IPS-18c (cell line): ENCODE measurements around the gene SNAPIN.

ENCODE experiments used
- H3K4me3 ChIP-seq: 2 replicates; pipeline ENCODE4 v1.7.0; 2013; ENCODE audit warnings: low read depth, mild to moderate bottlenecking, low read length, moderate library complexity; ENCODE audit not compliant: insufficient read depth
- H3K9me3 ChIP-seq: one replicate; pipeline ENCODE4 v1.6.1; 2013; ENCODE audit warnings: mild to moderate bottlenecking, low read length, moderate library complexity; ENCODE audit not compliant: control insufficient read depth, insufficient read depth

The SNAPIN gene

DNA sequence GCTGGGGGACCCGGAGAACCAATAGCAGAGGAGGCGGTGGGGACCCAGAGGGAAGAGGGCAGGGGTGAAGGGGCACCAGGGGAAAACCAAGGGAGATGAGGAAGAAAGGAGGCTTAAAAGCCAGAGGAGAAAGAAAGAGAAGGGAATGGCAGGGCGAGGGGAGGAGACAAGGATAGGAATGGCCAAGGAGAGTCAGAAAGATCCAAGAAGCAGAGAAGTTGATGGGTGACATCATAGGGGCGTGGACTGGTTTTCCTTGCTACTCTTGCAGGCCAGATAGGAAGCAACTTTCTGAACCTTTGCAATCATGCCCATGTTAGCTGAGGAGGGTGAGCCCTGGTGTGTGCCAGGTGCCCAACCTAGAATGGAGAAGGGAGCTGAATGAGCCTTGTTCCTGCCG is 25.4 kb downstream of the SNAPIN start:
- Histone ChIP-seq H3K4me3 (no peak overlapping the region), H3K9me3 (peaks cover 2% of the 10 kb centered on the region)

DNA sequence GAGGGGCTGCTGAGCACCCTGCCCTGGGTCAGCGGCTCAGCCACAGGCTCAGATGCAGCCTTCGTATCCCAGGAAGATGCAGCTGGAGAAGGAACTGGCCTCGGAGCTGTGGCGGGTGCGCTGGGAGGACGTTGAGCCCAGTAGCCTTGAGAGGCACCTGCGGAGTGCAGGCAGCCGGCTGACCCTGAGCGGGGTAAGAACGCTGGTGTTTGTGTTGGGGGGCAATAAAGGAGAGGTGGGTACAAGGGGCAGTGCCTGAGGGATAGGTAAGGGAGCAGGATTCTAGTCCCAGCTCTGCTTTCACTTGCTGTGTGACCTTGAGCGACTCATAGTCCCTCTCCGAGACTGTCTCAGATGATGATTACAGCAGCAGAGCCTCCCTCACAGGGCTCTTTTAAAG is 26.4 kb downstream of the SNAPIN start:
- peaks cover 2% of the 10 kb centered on the region for H3K9me3 ChIP-seq
- no peak overlapping the region for H3K4me3 ChIP-seq

DNA sequence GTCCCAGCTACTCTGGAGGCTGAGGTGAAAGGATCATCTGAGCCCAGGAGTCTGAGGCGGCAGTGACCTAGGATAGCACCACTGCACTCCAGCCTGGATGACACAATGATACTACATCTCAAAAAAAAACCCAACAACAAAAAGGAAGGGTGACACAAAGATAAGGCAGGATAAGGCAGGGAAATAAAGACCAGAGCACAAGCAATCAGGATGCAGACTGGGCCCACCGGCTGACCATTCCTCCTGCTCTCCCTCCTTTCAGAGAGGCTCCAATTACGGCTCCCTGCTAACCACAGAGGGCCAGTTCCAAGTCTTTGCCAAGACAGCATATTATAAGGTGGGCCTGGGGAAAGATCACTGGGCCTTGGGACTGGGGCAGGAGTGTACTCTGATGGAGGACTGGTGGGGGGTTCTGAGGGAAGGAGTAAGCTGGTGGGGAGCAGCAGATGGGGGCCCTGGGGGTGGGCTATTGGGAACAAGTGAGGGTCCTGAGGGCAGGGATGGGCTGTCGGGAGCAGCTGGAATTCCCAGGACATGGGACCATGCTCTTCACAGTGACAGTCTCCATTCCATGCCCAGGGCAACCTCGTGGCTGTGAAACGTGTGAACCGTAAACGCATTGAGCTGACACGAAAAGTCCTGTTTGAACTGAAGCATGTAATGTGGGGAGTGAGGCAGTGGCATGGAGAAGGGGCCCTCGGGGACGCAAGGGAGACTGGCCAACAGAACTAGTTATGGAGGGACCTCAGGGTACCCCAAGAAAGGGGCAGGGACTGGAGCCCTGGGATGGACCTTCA is 27.2 kb downstream of the SNAPIN start:
- peaks cover 2% of the 10 kb centered on the region for H3K9me3 ChIP-seq
- no peak overlapping the region for H3K4me3 ChIP-seq

DNA sequence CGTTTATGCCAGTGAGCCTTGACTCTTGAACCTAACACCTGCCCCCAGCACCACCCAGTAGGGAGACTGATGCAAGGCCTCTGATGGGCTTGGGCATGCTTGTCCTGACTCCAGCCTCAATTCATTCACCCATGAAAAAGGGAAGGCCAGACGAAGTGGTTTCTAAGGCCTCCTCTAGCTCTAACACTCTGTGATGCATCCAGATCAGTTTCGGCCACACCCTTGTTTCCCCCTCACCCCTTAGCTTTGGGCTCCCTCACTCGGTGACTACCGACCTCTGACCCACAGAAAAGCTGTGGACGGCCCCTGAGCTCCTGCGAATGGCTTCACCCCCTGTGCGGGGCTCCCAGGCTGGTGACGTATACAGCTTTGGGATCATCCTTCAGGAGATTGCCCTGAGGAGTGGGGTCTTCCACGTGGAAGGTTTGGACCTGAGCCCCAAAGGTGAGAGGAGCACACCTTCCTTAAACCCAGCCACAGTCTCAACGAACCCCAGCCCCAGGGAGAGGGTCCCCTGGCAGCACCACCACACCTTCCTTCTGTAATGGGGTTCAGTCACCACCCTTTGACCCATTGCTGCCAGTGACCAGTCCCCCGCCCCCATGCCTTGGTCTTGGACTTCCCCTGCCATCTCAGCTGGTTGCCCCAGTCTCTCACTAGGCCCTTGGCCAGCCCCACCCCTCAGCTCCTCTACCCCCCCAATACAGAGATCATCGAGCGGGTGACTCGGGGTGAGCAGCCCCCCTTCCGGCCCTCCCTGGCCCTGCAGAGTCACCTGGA is 29.0 kb downstream of the SNAPIN start:
- peaks cover 2% of the 10 kb centered on the region for H3K9me3 ChIP-seq
- H3K4me3 ChIP-seq = no peak overlapping the region

DNA sequence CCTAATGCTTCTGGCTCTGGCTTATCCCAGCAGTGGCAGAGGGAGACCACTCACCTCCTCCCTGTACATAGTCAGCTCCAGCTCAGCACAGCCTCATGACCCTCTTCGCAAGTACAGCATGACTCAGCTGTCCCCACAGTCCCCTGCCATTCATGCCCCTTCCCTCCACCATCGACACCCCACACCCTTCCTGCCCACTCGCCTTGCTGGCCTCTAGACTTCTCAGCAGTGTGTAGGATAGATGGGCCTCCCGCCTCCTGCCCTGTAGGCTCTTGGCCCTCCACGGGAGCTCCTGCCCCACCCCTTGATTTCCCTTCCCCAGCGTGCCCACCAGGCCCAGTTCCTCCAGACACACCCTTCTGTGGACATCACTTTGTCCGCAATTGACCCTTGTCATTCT is 29.8 kb downstream of the SNAPIN start:
- H3K4me3 ChIP-seq = no peak overlapping the region

DNA sequence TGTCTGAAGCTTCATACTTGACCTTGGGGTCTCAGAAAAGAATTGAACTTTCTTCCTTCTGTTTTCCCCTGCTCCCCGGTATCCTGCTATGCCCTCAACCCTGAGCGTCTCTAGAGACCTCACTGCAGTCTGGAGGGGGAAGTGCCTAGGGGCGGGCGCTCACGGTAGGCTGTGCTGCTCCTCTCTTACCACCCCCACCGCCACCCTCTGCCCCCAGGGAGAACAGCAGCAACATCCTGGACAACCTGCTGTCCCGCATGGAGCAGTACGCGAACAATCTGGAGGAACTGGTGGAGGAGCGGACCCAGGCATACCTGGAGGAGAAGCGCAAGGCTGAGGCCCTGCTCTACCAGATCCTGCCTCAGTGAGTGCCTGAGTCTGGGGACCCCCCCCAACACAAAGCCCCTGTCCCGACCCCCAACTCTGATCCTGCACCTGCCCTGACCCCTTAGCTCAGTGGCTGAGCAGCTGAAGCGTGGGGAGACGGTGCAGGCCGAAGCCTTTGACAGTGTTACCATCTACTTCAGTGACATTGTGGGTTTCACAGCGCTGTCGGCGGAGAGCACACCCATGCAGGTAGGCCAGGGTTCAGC is 30.3 kb downstream of the SNAPIN start:
- H3K9me3 ChIP-seq = peaks cover 2% of the 10 kb centered on the region
- H3K4me3 ChIP-seq = no peak overlapping the region

More for the DNA sequence above, 29.8 kb downstream of the SNAPIN start:
- H3K9me3 ChIP-seq = peaks cover 2% of the 10 kb centered on the region

DNA sequence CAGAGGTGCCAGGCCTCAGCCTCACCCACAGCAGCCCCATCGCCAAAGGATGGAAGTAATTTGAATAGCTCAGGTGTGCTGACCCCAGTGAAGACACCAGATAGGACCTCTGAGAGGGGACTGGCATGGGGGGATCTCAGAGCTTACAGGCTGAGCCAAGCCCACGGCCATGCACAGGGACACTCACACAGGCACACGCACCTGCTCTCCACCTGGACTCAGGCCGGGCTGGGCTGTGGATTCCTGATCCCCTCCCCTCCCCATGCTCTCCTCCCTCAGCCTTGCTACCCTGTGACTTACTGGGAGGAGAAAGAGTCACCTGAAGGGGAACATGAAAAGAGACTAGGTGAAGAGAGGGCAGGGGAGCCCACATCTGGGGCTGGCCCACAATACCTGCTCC is 35.0 kb downstream of the SNAPIN start:
- H3K9me3 ChIP-seq = no peaks in the 10 kb centered on the region
- H3K4me3 ChIP-seq = no peak overlapping the region

DNA sequence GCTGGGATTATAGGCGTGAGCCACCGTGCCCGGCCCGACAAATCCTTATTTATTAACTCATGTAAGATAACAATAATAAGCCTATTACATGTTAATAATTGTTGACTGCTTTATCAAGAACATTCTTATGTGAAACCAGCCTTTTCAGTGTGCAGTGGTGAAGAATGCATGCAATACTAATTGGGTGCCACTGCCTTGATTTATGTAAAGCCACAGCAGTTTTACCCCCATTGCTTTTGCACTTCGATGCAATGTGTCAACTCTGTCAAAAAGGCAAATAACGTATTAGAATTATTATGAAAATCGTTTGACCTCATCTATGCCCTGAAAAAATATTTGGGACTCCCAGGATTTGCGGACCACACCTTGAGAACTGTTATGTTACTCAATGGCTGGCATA is 38.2 kb downstream of the SNAPIN start:
- Histone ChIP-seq H3K4me3 (no peak overlapping the region), H3K9me3 (no peaks in the 10 kb centered on the region)

DNA sequence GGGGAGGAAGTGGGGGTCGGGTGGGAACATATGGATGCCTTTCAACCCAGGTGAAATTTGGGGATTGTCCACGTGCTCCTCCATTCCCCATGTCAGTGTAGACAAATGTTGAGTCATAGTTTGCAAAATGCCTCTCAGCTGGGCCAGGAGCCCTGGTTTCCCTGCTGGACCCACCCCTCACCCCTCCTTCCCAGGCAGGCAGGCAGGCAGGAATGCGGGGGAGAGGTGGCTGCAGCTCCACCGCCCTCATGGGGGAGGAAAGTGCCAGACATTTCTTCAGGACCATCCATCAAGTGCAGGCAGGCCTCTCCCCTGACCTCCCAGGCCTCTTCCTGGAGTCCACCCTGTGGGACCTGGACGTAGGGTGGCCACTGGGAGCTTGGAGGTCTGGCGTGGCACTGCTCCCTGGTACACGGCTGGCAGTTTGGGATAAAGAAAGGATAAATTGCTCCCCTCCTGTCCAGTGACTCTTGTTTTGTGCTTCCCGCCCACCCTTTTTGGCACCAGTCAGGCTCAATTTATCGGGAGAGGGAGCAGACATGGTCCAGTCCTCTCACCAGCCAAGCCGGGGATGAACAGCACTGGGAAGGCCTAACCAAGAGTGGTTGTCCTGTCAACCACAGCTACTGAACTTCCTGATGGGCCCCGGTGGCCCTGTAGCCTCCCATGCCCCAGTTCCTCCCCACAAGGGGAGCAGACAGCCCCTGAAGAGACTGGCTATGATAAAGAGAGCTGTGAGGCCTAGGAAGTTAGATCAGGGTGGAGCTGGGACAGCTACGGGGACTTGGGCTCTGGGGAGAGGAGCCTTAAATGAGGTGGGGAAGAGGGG is 38.9 kb downstream of the SNAPIN start:
- Histone ChIP-seq H3K4me3 (peak overlapping the region; percentile 34), H3K9me3 (no peaks in the 10 kb centered on the region)

DNA sequence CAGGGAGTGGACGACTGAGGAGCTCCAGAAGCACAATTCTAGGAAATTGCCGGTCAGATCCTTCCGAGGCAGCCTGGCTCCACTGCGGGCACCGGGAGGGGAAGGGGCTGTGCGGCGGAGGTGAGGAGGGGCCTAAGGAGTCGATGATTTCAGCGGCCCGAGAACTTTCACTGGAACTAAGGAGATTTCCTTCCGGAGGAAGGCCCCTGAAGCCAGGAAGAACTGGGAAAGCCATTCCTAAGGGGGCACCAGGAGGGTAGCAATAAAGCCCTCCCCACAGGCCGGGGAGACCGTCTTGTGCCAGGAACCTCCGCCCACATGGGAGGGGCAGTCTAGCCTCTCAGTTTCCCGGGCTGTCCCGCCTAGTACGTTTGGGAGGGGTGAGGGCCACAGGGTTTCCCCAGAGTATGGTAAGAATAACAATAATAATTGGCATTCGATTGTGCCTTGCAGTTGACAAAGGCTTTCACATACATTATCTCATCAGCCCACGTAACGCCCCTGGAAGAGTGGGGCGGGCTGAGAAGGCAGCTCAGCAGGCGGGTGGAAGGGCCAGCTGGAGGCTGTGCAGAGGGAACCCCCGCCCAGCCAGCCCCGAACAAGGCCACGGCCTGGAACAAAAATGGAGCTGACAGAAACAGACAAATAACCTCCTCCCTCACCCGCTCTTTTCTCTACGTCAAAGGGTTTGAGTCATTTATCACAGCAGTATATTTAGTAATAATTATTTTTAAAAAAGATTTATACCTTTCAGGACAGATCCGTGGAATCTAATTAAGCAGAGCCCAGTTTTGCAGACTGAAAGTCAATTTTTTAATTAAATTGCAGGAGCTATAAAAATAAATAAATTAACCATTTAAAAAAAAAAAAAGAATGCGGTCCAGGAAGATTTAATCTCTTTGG is 39.8 kb downstream of the SNAPIN start:
- H3K4me3 ChIP-seq = peak overlapping the region; percentile 34
- no peaks in the 10 kb centered on the region for H3K9me3 ChIP-seq

DNA sequence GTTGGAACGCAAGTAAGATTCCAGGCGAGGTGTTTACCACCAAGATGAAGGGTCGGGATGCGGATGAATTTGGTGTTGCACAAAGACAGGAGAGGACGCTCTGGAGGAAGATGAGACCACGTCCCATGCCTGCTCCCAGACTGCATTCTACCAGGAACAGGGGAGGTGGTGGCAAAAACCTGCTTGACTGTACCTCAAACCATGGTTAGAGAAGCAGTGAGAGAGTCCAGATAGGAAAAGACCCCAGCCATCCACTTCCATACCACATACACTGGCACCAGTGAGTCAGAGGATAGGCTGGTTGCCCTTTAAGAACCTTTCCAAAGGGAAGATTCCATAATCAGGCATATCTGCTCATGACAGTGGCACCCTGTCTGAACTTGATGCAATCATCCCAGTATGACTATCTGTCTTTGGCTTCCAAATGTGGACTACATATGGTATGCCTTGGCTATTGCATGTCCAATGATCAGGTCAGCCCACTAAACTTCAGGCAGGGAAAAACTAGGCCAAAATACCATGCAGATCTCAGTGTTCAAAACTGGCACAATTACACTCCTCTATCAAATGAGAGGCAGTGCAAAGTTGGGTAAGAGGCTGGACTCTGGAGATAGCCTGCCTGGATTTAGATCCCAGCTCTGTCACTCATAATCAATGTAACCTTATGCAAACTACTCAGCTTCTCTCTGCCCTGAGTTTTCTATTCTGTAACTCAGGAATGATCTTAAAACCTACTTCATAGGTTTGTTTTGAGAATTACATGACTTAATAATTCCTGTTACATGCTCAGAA is 40.6 kb downstream of the SNAPIN start:
- H3K4me3 ChIP-seq = no peak overlapping the region; the same call in 1 of the 2 replicates
- H3K9me3 ChIP-seq = no peaks in the 10 kb centered on the region

DNA sequence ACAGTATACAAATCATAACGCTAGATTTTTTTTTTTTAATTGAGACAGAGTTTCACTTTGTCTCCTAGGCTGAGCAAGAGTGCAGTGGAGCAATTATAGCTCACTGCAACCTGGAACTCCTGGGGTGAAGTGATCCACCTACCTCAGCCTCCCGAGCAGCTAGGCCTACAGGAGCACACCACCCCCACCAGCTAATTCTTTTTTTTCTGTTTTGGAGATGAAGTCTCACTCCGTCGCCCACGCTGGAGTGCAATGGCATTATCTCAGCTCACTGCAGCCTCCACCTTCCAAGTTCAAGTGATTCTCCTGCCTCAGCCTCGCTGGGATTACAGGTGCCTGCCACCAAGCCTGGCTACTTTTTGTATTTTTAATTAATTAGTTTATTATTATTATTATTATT is 41.3 kb downstream of the SNAPIN start:
- Histone ChIP-seq H3K4me3 (no peak overlapping the region), H3K9me3 (no peaks in the 10 kb centered on the region)

DNA sequence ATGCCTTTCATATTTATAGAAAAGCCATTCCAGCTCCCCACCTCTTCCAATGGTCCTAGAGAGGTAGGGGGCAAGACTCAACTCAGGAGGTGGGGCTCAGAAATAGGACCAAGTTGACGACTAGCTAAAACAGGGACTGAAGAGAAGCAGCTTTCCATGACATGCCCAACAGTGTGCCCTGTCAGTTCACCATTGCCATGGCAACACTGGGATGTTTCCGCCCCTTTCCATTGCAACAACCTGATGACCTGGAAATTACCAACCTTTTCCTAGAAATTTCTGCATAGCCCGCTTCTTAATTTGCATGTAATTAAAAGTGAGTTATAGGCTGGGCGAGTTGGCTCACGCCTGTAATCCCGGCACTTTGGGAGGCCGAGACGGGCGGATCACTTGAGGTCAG is 47.0 kb downstream of the SNAPIN start:
- no peaks in the 10 kb centered on the region for H3K9me3 ChIP-seq
- H3K4me3 ChIP-seq = no peak overlapping the region

DNA sequence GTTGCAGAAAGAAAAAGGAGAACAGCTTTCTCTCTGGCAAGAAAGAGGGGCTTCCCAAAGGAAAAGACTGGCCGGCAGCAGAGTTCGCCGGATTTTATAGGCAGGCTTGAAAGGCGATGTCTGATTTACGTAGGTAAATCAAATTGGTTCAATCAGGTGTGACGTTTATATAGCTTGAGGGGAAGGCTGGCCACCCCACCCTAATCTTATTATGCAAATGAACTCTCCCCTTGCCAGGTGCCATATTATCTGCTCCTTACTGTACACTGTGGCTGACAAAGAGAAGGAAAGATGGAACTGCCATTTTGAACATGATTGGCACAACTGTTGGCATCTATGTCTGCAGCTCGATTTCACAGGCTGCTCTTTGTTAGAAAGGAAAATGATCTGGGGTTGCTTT is 52.5 kb downstream of the SNAPIN start:
- no peak overlapping the region for H3K4me3 ChIP-seq
- no peaks in the 10 kb centered on the region for H3K9me3 ChIP-seq
